ENCODE data around the gene CLBA1. TPM values are rescaled to one million over a fixed set of nuclear protein-coding genes. Genes with fewer than 3 reads are reported as not detected.
"Not testable (repeated sequence)": the region's sequence is repeated elsewhere in the genome, so short reads cannot be mapped to it uniquely, and the experiment has no call there.

The CLBA1 gene
- 2.4 and 2.5 TPM in 2 replicates for total RNA-seq

GRCh38 chr14:104985675-104986486 lies at the start of gene CLBA1:
Gene CLBA1, plus strand, starts transcription at chr14:104985788. Its CDS starts 644 bp downstream, at chr14:104986432.
- intact Hi-C loops (cut with micrococcal nuclease): loop anchor here (1.0 to 5.0 kb wide), 2 partner anchors 35 to 431 kb away; partner anchors contain the start of genes CDCA4 and MTA1
- peaks cover 2% of the 10 kb centered on the region for H3K36me3 Mint-ChIP-seq (ENCODE audit: low read depth)
- H3K4me3 Mint-ChIP-seq: peak within 1 kb of the TSS; percentile 75
- H3K27ac Mint-ChIP-seq: peak within 1 kb of the TSS; percentile 75
- H3K9me3 Mint-ChIP-seq: no peaks in the 10 kb centered on the region
- H3K27me3 Mint-ChIP-seq: peaks cover 3% of the 10 kb centered on the region
- DNase-seq: peak; percentile 97
- peaks cover 5% of the 10 kb centered on the region for H3K4me1 Mint-ChIP-seq

- Mint-ChIP-seq H3K9me3 (no peaks in the 10 kb centered on the region), H3K4me1 (peaks cover 6% of the 10 kb centered on the region), H3K27me3 (peaks cover 14% of the 10 kb centered on the region), H3K4me3 (no peak overlapping the region), H3K27ac (no peak overlapping the region), H3K36me3 (ENCODE audit: low read depth) (no peaks in the 10 kb centered on the region)
- intact Hi-C loops (cut with micrococcal nuclease): no loop called here
- DNase-seq: no peak
Observed at GRCh38 chr14:104935955-104936354, 49.6 kb upstream of the CLBA1 start.

- Mint-ChIP-seq H3K27ac (no peak overlapping the region), H3K4me1 (peaks cover 6% of the 10 kb centered on the region), H3K27me3 (peaks cover 14% of the 10 kb centered on the region), H3K4me3 (no peak overlapping the region), H3K9me3 (no peaks in the 10 kb centered on the region), H3K36me3 (ENCODE audit: low read depth) (no peaks in the 10 kb centered on the region)
- intact Hi-C loops (cut with micrococcal nuclease): no loop called here
- DNase-seq: no peak
Observed at GRCh38 chr14:104936361-104937155, 49.0 kb upstream of the CLBA1 start.

GRCh38 chr14:104937161-104937560 lies 48.4 kb upstream of the CLBA1 start:
- Mint-ChIP-seq H3K4me3 (no peak overlapping the region), H3K27ac (no peak overlapping the region), H3K4me1 (peaks cover 6% of the 10 kb centered on the region), H3K9me3 (no peaks in the 10 kb centered on the region), H3K36me3 (ENCODE audit: low read depth) (no peaks in the 10 kb centered on the region), H3K27me3 (peaks cover 14% of the 10 kb centered on the region)
- DNase-seq: no peak
- intact Hi-C loops (cut with micrococcal nuclease): no loop called here

GRCh38 chr14:104937694-104938365 lies 47.8 kb upstream of the CLBA1 start:
- no peaks in the 10 kb centered on the region for H3K36me3 Mint-ChIP-seq (ENCODE audit: low read depth)
- peaks cover 6% of the 10 kb centered on the region for H3K4me1 Mint-ChIP-seq
- intact Hi-C loops (cut with micrococcal nuclease): no loop called here

GRCh38 chr14:104938436-104938835 lies 47.2 kb upstream of the CLBA1 start:
- Mint-ChIP-seq H3K4me3 (no peak overlapping the region), H3K36me3 (ENCODE audit: low read depth) (no peaks in the 10 kb centered on the region), H3K27ac (no peak overlapping the region), H3K9me3 (no peaks in the 10 kb centered on the region), H3K4me1 (peaks cover 6% of the 10 kb centered on the region), H3K27me3 (peaks cover 14% of the 10 kb centered on the region)
- intact Hi-C loops (cut with micrococcal nuclease): no loop called here
- DNase-seq: no peak

More at GRCh38 chr14:104937694-104938365, 47.8 kb upstream of the CLBA1 start:
- Mint-ChIP-seq H3K27ac (no peak overlapping the region), H3K4me3 (no peak overlapping the region), H3K27me3 (peaks cover 14% of the 10 kb centered on the region), H3K9me3 (no peaks in the 10 kb centered on the region)
- DNase-seq: no peak

GRCh38 chr14:104938960-104939359 lies 46.6 kb upstream of the CLBA1 start:
- DNase-seq: no peak
- Mint-ChIP-seq H3K9me3 (no peaks in the 10 kb centered on the region), H3K27ac (no peak overlapping the region), H3K36me3 (ENCODE audit: low read depth) (no peaks in the 10 kb centered on the region), H3K4me3 (no peak overlapping the region), H3K27me3 (peaks cover 14% of the 10 kb centered on the region), H3K4me1 (peaks cover 6% of the 10 kb centered on the region)
- intact Hi-C loops (cut with micrococcal nuclease): no loop called here

- Mint-ChIP-seq H3K9me3 (no peaks in the 10 kb centered on the region), H3K4me1 (no peaks in the 10 kb centered on the region), H3K27me3 (peaks cover 8% of the 10 kb centered on the region), H3K4me3 (no peak overlapping the region), H3K27ac (no peak overlapping the region), H3K36me3 (ENCODE audit: low read depth) (no peaks in the 10 kb centered on the region)
- intact Hi-C loops (cut with micrococcal nuclease): no loop called here
- no peak for DNase-seq
Observed at GRCh38 chr14:104939666-104940410, 45.8 kb upstream of the CLBA1 start.

GRCh38 chr14:104940526-104941150 lies 45.0 kb upstream of the CLBA1 start:
- Mint-ChIP-seq H3K4me1 (no peaks in the 10 kb centered on the region), H3K27ac (no peak overlapping the region)

GRCh38 chr14:104941508-104942365 lies 43.9 kb upstream of the CLBA1 start:
- no peak for DNase-seq
- H3K4me3 Mint-ChIP-seq: no peak overlapping the region
- H3K4me1 Mint-ChIP-seq: no peaks in the 10 kb centered on the region
- H3K27ac Mint-ChIP-seq: no peak overlapping the region
- H3K9me3 Mint-ChIP-seq: no peaks in the 10 kb centered on the region
- H3K27me3 Mint-ChIP-seq: no peaks in the 10 kb centered on the region
- H3K36me3 Mint-ChIP-seq (ENCODE audit: low read depth): no peaks in the 10 kb centered on the region
- intact Hi-C loops (cut with micrococcal nuclease): no loop called here

More at GRCh38 chr14:104940526-104941150, 45.0 kb upstream of the CLBA1 start:
- Mint-ChIP-seq H3K27me3 (peaks cover 2% of the 10 kb centered on the region), H3K4me3 (no peak overlapping the region), H3K9me3 (no peaks in the 10 kb centered on the region), H3K36me3 (ENCODE audit: low read depth) (no peaks in the 10 kb centered on the region)
- intact Hi-C loops (cut with micrococcal nuclease): no loop called here
- DNase-seq: no peak

- Mint-ChIP-seq H3K4me3 (no peak overlapping the region), H3K27me3 (no peaks in the 10 kb centered on the region), H3K9me3 (no peaks in the 10 kb centered on the region), H3K27ac (no peak overlapping the region), H3K36me3 (ENCODE audit: low read depth) (no peaks in the 10 kb centered on the region), H3K4me1 (no peaks in the 10 kb centered on the region)
- DNase-seq: no peak
- intact Hi-C loops (cut with micrococcal nuclease): no loop called here
Observed at GRCh38 chr14:104942586-104942985, 43.0 kb upstream of the CLBA1 start.

- intact Hi-C loops (cut with micrococcal nuclease): not testable (repeated sequence)
Observed at GRCh38 chr14:104943216-104944015, 42.2 kb upstream of the CLBA1 start.

More at GRCh38 chr14:104943216-104944015, 42.2 kb upstream of the CLBA1 start:
- H3K4me1 Mint-ChIP-seq; H3K4me3 Mint-ChIP-seq; H3K9me3 Mint-ChIP-seq; H3K36me3 Mint-ChIP-seq (ENCODE audit: low read depth); H3K27me3 Mint-ChIP-seq; H3K27ac Mint-ChIP-seq; DNase-seq: not testable (repeated sequence)

Measured in activated CD4-positive, alpha-beta T cell treated with anti-CD3 and anti-CD28 coated beads, Interleukin-2, amount 10 ng/mL, durations not matched to agents 24 days and 14 days (primary cell).